H1 (cell line): ENCODE measurements around the gene ERAP2. TPM values are rescaled to one million over a fixed set of nuclear protein-coding genes. Genes with fewer than 3 reads are reported as not detected.

Experiments
- ATF3 ChIP-seq: IDR thresholded peaks from 2 replicates; pipeline ENCODE4 v1.6.1; 2011; ENCODE audit warnings: low read depth, mild to moderate bottlenecking, low read length; ENCODE audit not compliant: insufficient read depth
- polyA plus RNA-seq, 7 experiments: library from polyadenylated mRNA; depleted of rRNA in 3 of 7; stranded (reverse) in 5 of 7; unstranded in 2 of 7; fragments of >200 nt in 5 of 7; fragments of 200-250 nt in 2 of 7; gene quantifications; 1 replicate in 5 of 7; 2 replicates in 1 of 7; 4 replicates in 1 of 7; pipeline versions ENCODE4 v1.2.1 to v1.2.3, GENCODE V29; 2011 to 2013; ENCODE audit warnings: missing spikeins in 2 of 7, mixed read lengths in 2 of 7
- total RNA-seq: library from RNA; stranded (reverse); fragmentation: NEBNext Ultra II Directional; extraction: Animal tissue kit (Norgen Biotek cat#: 25700); gene quantifications from 2 replicates; pipeline ENCODE4 v1.2.1, GENCODE V29; 2021

ERAP2 gene
- total and polyA plus RNA-seq, 2 of the 8 experiments (the other 6 are each of a cell fraction or from before 2014, with no cell fraction given): 0.14 TPM; not detected in 1

- no peak for TF ChIP-seq ATF3
Observed at GRCh38 chr5:96927008-96927407, 50.7 kb downstream of the ERAP2 start (continued).
